Esophagus muscularis mucosa (tissue), 4 donors: ENCODE results near the gene PEX16. TPM values are rescaled to one million over a fixed set of nuclear protein-coding genes. Genes with fewer than 3 reads are reported as not detected.

Experiments used
- DNase-seq: peaks from one replicate; pipeline ENCODE4 v3.0.0-alpha.2; 2017; ENCODE audit errors: extremely low spot score
- H3K27ac ChIP-seq, 4 donors: fragments of 200-600 bp; sonication (generic); replicated peaks in 1 of 4; 1 replicate in 3 of 4; 2 replicates in 1 of 4; pipeline ENCODE4 v1.5.1; 2016 to 2019; ENCODE audit warnings: mild to moderate bottlenecking in 1 of 4
- H3K27me3 ChIP-seq, 4 donors: fragments of 200-600 bp; sonication (generic); one replicate each; pipeline versions ENCODE4 v1.5.1 to v1.6.0; 2016 to 2019
- H3K36me3 ChIP-seq, 4 donors: fragments of 200-600 bp; sonication (generic); one replicate each; pipeline ENCODE4 v1.5.1; 2016 to 2019
- H3K4me1 ChIP-seq, 4 donors: fragments of 200-600 bp; sonication (generic); one replicate each; pipeline ENCODE4 v1.5.1; 2016 to 2019
- H3K4me3 ChIP-seq, 4 donors: fragments of 200-600 bp; sonication (generic); 1 replicate in 2 of 4; 2 replicates in 2 of 4; pipeline ENCODE4 v1.5.1; 2016 to 2019; ENCODE audit warnings: mild to moderate bottlenecking in 4 of 4, moderate library complexity in 1 of 4
- H3K9me3 ChIP-seq, 4 donors: fragments of 200-600 bp; sonication (generic); 1 replicate in 3 of 4; 2 replicates in 1 of 4; pipeline ENCODE4 v1.5.1; 2016 to 2019
- CTCF ChIP-seq, 3 experiments: fragments of 200-600 bp in 2 of 3; fragments of 450-650 bp in 1 of 3; sonication (generic) in 2 of 3; IDR thresholded peaks; one replicate each; pipeline ENCODE4 v1.5.1; 2017 to 2019; ENCODE audit warnings: antibody characterized with exemption in 3 of 3, mild to moderate bottlenecking in 2 of 3, moderate library complexity in 1 of 3
- EP300 ChIP-seq: sonication (generic); formaldehyde crosslinking; IDR thresholded peaks from one replicate; pipeline ENCODE4 v1.6.1; 2017; ENCODE audit warnings: antibody characterized with exemption
- POLR2A ChIP-seq: fragments of 450-650 bp; IDR thresholded peaks from one replicate; pipeline ENCODE4 v1.6.1; 2017; ENCODE audit warnings: antibody characterized with exemption, moderate library complexity, mild to moderate bottlenecking, low read depth
- POLR2AphosphoS5 ChIP-seq, 2 donors: sonication (generic); formaldehyde crosslinking; IDR thresholded peaks; one replicate each; pipeline ENCODE4 v1.6.1; 2017; ENCODE audit warnings: antibody characterized with exemption in 2 of 2
- WGBS: methylation state at CpG from one replicate; pipeline ENCODE4 v1.1.5; 2018; 5-methylcytosine and 5-hydroxymethylcytosine counted together
- intact Hi-C: fragments of 100-400 bp; cut with DNase I; formaldehyde crosslinking; loops from one replicate; pipeline ENCODE4 v1.15.1; 2023
- total RNA-seq, 4 donors: library from RNA; depleted of rRNA; stranded (reverse); fragments of >200 nt; gene quantifications; one replicate each; pipeline versions ENCODE4 v1.1.0 to v1.2.1, GENCODE V29; 2016

PEX16 gene
- total RNA-seq, 4 donors from 2014 or later = 15.4 to 32.2 (median 23.2) TPM

DNA sequence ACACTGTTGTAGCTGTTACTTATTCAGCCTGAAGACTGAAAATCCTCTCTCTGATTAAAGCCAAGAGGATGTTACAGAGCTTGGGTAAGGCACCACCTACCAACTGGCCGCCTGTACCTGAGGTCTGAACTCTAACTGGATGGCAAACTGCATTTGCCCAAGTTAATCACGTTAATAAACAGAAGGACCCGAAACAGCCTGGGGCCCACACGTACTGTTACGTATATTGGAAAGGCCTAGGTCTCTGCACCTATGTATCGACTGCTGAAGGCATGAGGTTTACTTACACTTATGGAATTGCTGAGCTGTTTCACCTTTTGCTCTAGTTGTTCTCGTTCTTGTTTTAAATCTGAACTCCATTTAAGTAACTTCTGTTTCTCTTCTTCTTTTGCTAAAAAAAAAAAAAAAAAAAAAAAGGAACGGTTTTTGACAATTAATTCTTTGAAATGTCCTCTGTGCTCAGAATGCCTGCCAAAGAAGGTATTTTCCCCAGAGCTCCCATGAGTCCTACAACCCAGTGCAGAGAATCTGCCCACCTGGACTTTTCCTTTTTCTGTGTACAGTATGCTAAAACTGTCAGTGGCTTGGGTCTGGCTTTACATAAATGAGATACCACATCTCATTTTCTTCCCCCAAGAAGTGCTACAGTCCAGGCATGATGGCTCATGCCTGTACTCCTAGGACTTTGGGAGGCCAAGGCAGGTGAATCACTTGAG is 17.8 kb upstream of the PEX16 start:
- Histone ChIP-seq H3K4me1 (peaks cover 0 to 1% (median under 1%) of the 10 kb centered on the region in 4 donors), H3K4me3 (no peak overlapping the region), H3K27me3 (no peaks in the 10 kb centered on the region), H3K36me3 (peaks cover 45 to 84% (median 67%) of the 10 kb centered on the region in 4 donors), H3K27ac (no peak overlapping the region), H3K9me3 (no peaks in the 10 kb centered on the region)
- 87% methylated on average over 8 of the region's 8 CpGs for WGBS
- TF ChIP-seq EP300 = no peak
- TF ChIP-seq CTCF (IDR thresholded peaks at IDR 0.05) = no peak
- TF ChIP-seq POLR2A = no peak
- TF ChIP-seq POLR2AphosphoS5 (IDR thresholded peaks at IDR 0.05) = no peak
- DNase-seq = peak; percentile 79
- intact Hi-C loops = no loop called here

DNA sequence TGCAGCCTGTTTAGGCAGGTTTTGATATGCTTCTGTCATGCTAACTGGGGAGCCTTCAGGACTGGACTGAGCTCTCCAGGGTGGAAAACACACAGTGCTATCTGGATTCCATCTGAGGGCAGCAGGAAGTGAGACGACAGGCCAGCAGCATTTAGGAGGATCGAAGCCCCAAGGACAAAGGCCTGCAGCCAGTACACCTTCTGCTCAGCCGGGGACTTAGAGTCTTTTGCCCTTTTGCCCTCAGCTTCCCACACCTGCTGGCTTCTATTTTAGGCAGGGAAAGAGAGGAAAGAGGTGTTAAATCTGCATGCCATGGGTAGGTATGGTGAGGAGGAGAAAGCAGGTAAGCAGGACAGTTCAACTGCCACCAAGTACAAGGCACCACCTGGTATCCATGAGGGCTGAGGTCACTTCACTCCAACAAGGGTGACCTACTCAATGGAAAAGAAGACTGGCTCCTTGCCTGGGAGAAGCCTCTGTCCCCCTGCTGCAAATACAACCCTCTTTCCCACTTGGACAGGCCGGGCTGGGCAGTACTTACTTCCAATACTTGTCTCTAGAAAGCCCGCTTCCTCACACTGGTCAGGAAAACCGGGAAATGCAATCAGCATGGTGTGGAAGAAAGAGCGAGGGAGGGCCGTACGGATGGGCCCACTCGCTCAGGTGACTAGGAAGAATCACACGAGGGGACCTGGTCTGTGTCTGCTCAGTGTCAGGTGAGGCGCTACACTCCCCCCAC is 17.1 kb upstream of the PEX16 start:
- Histone ChIP-seq H3K9me3 (no peaks in the 10 kb centered on the region), H3K36me3 (peaks cover 45 to 90% (median 67%) of the 10 kb centered on the region in 4 donors), H3K27ac (no peak overlapping the region), H3K4me3 (no peak overlapping the region), H3K4me1 (peaks cover 0 to 6% (median 2%) of the 10 kb centered on the region in 4 donors), H3K27me3 (no peaks in the 10 kb centered on the region)
- WGBS = 88% methylated on average over 12 of the region's 12 CpGs
- TF ChIP-seq POLR2A (no peak), EP300 (no peak), CTCF (IDR thresholded peaks at IDR 0.05) (no peak), POLR2AphosphoS5 (IDR thresholded peaks at IDR 0.05) (no peak)
- DNase-seq = peak; percentile 53
- intact Hi-C loops = no loop called here

- intact Hi-C loops = no loop called here
- Histone ChIP-seq H3K27me3 (no peaks in the 10 kb centered on the region), H3K9me3 (no peaks in the 10 kb centered on the region), H3K4me3 (no peak overlapping the region), H3K36me3 (peaks cover 45 to 93% (median 67%) of the 10 kb centered on the region in 4 donors), H3K27ac (no peak overlapping the region), H3K4me1 (peaks cover 0 to 6% (median 2%) of the 10 kb centered on the region in 4 donors)
- no peak for TF ChIP-seq EP300
- no peak for TF ChIP-seq CTCF (IDR thresholded peaks at IDR 0.05)
- TF ChIP-seq POLR2A = no peak
- no peak for TF ChIP-seq POLR2AphosphoS5 (IDR thresholded peaks at IDR 0.05)
- 90% methylated on average over 20 of the region's 21 CpGs for WGBS
- peak; percentile 2 for DNase-seq
Observed at GRCh38 chr11:45933846-45934579, 16.3 kb upstream of the PEX16 start.

DNA sequence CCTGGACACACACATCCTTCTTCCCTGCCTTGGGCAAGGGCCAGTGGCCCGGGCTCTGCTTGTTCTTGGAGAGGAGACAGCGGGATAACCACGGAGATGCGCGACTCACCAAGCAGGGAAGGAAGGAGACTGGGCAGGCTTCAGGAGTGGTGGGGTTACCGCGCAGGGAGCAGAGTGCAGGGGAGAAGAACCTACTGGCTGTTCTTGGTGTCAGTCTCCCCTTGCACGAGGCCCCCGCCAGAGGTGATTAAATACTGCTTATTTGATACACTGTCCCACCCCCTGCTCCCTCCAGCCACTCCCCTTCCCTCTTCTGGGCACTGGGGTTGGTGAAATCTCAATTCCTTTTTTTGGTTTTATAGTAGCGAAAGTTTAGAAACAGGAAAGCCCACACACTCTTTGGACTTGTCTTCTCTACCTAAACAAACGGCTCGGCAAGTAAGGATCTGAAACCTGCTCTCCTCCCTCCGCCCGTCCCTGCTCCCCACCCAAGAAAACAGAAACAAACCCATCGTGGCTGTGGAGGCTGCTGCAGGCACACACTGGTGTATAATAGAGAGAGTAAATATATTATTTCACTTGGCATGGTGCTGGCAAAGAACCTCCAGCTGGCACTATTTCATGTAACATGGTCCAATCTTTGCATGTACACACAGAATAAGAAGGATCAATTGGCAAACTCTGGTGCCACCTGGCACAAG is 15.6 kb upstream of the PEX16 start:
- peaks cover 0 to 6% (median 2%) of the 10 kb centered on the region in 4 donors for H3K4me1 ChIP-seq
- H3K27me3 ChIP-seq = no peaks in the 10 kb centered on the region
- 64% methylated on average over 15 of the region's 15 CpGs for WGBS
- TF ChIP-seq POLR2A (no peak), POLR2AphosphoS5 (IDR thresholded peaks at IDR 0.05) (no peak), CTCF (IDR thresholded peaks at IDR 0.05) (no peak), EP300 (no peak)
- no peak overlapping the region for H3K27ac ChIP-seq
- no peaks in the 10 kb centered on the region for H3K9me3 ChIP-seq
- peak; percentile 78 for DNase-seq
- H3K36me3 ChIP-seq = peaks cover 45 to 86% (median 67%) of the 10 kb centered on the region in 4 donors
- H3K4me3 ChIP-seq = no peak overlapping the region
- intact Hi-C loops = no loop called here
